HG02884 (cell line): ENCODE results near the gene SELENBP1.
A peak's percentile ranks its signal among the peaks of the same experiment; 100 is the strongest.
"Not testable (repeated sequence)": the region's sequence is repeated elsewhere in the genome, so short reads cannot be mapped to it uniquely, and the experiment has no call there.

ENCODE experiments used
- ATAC-seq: cut with Tn5 transposase; IDR thresholded peaks from one replicate; pipeline ENCODE4 v1.9.1; 2021; ENCODE audit warnings: mild to moderate bottlenecking, moderate library complexity; ENCODE audit not compliant: unreplicated experiment

The SELENBP1 gene

DNA sequence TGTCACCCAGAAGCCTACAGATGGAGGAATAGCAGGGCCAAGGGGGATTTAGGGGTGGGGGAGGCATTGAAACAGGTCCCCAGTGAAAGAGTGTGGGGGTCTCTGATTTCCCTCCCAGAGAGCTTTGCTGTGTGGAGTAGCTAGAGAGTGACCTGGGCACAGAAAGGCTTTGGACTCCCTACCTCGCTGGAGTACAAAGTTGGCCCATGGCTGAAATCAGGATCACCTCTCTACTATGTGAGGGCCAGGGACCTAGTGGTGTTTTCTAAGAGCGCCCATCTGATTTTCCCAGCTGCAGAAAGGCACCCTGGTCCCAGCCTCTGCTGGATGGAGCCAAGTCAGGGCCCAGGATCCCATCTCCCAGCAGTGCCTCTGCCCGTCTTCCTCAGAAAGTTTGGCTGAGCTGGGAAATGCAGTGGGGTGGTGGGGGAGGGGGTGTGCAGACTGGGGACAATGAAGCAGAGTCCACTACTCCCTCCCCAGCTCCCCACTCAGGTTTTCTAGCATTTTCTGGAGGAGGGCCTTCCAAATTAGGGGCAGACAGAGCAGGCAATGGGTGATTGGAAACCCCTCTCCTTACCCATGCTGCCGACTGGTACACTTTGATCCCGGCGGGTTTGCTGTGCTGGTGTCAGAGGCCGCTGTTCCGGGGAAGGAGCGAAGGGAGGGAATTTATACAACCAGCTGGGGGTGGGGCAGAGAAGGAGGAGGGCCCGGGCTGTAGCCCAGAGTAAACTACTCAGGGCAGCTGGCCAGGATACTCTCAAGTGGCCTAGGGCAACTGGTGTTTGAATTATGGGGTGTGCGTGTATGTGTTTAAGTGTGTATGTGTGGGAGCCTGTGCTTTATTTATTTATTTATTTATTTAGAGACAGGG, at the start of gene SELENBP1:
SELENBP1 (minus strand) TSS at position 648 of the 877 bp plus-strand sequence; CDS start at position 584, 64 bp downstream.
- ATAC-seq = no peak

DNA sequence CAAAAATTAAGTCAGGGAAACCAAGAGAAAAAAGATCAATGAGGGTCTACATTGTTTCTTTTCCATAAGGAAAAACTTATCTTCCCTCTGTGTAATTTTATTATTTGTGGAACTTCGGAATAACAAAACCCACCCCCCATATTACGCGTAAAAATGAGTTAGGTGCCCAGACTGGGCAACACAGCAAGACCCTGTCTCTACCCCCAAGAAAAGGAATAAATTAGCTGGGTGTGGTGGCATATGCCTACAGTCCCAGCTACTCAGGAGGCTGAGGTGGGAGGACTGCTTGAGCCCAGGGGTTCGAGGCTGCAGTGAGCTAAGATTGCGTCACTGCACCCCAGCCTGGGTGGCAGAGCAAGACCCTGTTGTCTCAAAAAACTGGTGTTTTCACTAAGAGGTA, 47.3 kb upstream of the SELENBP1 start:
- no peak for ATAC-seq

DNA sequence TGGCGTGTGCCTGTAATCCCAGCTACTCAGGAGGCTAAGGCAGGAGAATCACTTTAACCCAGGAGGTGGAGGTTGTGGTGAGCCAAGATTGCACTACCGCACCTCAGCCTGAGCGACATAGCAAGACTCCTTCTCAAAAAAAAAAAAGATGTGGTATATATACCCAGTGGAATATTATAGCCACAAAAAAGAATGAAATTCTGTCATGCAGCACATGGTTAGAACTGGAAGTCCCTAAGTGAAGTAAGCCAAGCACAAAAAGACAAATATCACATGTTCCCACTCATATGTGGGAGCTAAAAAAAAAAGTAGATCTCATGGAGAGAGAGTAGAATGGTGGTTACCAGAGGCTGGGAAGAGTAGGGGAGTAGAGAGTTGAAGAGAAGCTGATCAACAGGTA, 45.6 kb upstream of the SELENBP1 start:
- no peak for ATAC-seq

DNA sequence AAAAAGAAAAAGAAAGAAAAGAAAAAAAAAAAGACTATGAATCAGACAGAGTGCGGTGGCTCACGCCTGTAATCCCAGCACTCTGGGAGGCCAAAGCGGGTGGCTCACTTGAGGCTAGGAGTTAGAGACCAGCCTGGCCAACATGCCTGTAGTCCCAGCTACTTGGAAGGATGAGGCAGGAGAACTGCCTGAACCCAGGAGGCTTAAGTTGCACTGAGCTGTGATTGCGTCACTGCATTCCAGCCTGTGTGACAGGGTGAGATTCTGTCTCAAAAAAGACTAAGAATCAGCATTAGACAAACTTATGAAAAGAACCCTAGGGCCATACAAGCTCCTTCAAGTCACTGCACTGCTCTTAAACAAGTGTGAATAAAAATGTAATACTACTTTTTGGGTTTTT, 43.7 kb upstream of the SELENBP1 start:
- ATAC-seq = no peak

DNA sequence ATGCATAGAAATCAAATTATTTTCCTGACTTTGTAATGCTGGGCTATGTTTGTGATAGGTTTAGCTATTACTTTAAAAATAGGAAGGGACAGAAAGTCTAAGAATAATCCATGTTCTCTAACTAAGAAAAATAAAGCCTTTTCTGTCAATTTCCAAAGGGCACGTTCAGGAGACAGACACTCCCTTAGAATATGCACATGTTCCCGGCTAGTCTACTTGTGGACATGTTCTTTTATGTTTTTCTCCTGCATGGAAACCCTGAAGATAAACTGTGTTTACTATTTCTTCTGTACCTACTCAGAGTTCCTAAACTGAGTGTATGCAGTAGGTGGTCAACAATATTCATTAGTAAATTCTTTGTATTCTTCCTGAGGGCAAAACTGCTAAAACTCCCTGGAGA, 39.4 kb upstream of the SELENBP1 start:
- ATAC-seq = no peak

DNA sequence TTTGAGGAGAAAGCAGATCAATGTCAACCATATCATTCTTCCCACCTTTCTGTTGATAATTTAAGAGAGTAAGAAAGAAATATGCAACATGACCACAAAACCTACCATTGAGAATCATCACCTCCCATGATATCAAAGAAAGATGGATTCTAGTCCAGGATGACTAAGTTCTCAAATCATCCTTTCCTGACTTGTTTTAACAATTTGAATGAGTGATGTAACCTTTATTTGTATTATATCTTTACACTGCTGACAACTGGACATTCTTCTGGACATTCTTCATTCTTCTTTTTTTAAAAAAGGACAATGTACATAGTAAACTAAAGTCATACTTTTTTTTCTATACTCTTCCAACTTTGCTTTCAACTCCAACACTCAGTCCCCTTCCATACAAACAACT, 36.4 kb upstream of the SELENBP1 start:
- ATAC-seq = no peak

DNA sequence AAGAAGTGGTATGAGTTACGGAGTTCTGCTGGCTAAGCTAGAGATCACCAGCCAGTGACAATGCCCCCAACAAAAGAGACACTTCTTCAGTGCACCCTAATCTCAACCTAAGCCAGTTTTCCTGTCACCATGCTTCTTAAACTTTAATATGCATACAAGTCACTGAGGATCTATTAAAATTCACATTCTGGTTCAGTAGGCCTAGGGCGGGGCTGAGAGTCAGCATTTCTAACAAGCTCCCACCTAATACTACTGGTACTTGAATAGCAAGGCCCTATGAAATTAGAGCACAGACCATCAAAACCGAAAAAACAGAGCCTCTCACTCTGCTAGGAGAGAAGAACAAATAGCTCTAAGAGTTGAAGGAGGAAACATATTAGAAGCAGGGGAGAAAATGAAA, 34.8 kb upstream of the SELENBP1 start:
- no peak for ATAC-seq

DNA sequence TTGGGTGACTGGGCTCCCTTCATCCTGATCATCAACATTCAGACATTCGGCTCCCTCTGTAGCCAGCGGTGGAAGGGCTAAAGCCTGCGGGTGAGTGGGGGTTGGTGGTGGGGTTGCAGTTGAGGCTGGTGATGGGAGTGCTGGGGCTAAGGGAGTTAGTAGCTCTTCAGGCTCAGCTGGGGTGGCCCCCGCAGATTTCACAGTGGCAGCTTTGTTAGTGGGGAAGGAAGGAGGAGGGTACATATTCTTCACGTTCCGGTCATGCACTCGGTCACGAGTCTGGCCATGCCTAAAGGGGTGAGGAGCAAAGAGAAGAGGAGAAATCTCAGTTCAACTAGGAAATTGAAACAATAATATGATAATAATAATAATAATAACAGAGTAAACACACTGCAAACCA, 33.7 kb upstream of the SELENBP1 start:
- no peak for ATAC-seq

DNA sequence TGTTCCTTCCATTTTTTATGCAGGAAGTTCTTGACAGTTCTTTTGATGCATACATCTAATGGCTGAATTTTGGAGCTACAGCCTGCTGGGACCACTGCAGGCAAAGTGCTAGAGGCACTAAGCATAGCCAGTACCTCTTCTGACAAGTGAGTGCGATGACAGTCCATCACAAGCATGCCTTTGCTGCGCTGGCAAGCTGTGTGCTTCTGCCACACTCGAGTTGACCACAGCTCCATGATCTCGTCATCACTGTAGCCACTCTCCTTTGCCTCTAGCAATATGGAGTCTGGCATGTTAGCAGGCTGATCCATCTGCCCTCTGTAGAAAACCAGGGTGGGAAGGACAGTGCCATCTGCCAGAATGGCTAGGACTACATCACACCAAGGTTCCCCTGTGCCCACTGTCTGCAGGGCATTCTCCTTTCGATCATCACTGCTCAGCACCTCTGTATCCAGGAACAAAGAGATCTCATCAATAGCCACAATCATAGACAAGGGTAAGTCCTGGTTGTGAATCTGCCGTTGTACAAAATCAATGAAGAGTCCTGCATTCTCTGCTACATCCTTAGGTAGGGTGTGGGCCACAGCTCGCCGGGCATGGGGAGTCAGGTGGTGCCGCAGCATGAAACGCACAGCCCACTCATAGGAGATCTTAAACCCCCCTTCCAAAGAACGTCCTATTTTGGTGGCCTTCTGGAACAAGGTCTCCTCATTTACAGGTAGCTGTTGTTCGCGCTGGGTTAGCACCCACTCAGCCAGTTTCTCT, 32.9 kb upstream of the SELENBP1 start:
- ATAC-seq = no peak

DNA sequence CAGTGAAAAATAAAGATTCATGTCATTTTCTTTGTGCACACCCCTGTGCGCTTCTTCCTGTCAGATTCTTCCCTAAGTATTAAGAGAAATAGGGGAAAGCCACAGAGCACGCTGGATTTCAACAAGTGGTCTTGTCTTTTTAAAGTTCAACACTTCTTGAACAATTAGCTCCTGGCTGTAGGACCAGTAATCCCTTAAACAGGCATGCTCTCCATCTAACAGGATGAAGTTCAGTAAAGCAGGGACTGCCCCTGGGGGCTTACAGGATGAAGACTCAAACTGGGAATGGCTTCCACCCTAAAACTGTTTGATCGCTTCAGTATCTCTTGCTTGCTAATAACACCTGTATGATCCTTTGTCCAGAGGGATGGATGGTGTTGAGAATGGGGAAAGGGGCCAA, 31.1 kb upstream of the SELENBP1 start:
- ATAC-seq = no peak

DNA sequence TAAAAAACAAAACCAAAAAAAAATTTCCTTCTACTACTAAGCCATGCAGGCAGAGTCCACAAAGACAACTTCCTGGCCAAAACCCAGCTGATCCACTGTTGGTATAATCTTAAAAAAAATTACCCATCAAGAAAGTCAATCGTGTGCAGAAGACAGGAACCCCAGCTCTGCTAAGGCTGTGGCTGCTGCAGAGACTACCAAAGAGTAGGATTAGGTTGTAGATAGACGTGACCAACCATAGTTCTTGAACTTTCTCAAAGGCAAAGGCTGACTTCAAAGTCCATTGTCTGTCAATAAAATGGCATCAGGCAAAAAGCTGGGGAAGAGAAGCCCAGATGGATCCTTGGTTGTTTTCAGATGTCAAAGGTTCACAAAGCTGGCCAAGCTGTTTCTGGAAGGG, 30.3 kb upstream of the SELENBP1 start:
- no peak for ATAC-seq

DNA sequence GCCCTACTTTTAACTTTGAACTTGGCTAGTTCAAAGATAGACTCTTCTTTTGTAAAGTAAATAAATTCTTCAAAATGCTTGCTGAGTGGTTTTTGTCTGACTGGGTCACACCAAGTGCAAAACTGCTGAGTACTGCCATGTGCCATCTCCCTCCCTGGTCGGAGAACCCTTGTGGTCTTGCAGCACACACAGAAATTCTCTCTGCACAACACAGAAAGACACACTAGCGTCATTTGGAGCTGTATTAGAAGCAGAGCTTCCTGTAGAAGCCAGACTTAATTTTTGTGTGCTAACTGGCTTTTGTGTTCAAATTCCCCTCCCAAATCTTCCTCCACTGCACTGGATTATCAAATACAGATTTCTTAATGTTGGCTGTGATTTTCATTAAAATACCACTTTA, 29.4 kb upstream of the SELENBP1 start:
- no peak for ATAC-seq

DNA sequence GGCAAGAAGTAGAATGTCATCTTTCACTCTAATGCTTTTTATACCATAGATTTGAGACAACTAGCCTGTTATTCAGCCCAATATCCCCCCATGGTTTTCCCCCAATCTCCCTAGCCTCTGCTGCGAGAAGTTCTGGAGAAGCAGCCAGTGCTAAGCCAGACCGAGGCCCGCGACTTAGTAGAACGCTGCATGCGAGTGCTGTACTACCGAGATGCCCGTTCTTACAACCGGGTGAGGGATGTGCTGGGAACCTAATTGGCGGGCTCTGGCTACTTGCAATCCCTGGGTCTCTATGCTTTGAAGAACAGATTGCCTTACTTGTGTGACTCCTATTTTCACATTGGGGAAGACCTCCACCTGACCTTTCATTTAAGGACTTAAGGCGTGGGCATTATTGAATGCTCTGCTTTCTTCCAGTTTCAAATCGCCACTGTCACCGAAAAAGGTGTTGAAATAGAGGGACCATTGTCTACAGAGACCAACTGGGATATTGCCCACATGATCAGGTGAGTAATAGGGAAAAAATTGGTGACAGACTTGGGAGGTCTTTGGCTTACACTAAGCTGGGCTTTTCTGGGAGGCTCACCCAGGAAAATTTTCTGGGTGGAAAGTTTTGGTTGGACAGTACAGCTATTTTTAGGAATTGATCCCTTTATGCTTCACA, 28.8 kb upstream of the SELENBP1 start:
- no peak for ATAC-seq

DNA sequence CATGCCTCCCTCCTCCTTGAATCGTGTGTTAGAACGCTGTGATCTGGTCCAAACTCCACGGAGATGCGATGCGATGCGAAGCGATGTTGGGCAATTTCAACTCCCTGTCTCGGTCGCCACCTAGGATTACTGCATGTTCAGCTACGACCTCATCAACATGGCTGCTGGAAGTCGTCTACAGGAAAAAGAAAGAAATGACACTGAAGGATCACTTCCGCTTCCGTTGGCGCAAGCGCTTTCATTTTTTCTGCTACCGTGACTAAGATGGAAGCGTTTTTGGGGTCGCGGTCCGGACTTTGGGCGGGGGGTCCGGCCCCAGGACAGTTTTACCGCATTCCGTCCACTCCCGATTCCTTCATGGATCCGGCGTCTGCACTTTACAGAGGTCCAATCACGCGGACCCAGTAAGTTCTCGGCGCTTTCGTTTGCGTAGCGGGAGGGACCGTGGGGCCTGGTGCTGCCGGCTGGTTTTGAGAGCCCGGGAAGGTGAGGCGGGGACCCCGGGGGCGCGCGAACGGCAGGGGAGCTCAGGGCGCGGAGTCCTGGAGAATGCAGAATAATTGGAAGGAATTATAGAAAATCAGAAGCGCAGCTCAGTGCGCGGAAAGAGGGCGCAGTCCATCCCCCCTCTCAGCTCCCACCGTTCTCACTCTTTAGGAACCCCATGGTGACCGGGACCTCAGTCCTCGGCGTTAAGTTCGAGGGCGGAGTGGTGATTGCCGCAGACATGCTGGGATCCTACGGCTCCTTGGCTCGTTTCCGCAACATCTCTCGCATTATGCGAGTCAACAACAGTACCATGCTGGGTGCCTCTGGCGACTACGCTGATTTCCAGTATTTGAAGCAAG, 27.0 kb upstream of the SELENBP1 start, which contains the start of gene PSMB4:
PSMB4 (plus strand) TSS at position 250 of the 848 bp plus-strand sequence; CDS start at position 265, 15 bp downstream.
- peak; percentile 72 for ATAC-seq

DNA sequence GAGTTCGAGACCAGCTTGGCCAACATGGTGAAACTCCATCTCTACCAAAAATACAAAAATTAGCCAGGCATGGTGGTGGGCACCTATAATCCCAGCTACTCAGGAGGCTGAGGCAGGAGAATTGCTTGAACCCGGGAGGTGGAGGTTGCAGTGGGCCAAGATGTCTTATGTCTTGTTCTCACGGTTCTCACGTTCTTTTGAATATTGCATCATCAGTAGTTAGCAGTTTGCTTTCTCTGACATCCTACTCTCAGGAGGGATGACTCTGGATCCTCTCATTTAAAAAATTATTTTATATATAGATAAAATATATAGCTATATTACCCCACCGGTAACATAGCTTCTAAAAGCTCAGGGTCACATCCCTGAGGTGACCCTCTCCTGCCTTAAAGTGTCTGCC, 23.8 kb upstream of the SELENBP1 start:
- not testable (repeated sequence) for ATAC-seq

DNA sequence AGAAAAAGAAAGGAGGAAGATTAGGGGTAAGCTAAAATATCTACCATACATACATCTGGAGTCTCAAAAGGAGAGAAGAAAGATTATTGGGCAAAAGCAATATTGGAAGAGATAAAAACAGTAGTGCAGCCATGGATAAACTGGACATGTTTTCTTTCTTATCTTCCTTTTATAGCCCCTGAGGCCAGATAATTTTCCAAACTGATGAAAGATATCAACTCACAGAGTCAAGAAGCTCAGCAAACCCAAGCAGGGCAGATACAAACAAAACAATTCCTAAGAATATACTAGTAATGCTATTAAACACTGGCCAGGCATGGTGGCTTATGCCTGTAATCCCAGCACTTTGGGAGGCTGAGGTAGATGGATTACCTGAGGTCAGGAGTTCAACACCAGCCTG, 21.1 kb upstream of the SELENBP1 start:
- no peak for ATAC-seq

DNA sequence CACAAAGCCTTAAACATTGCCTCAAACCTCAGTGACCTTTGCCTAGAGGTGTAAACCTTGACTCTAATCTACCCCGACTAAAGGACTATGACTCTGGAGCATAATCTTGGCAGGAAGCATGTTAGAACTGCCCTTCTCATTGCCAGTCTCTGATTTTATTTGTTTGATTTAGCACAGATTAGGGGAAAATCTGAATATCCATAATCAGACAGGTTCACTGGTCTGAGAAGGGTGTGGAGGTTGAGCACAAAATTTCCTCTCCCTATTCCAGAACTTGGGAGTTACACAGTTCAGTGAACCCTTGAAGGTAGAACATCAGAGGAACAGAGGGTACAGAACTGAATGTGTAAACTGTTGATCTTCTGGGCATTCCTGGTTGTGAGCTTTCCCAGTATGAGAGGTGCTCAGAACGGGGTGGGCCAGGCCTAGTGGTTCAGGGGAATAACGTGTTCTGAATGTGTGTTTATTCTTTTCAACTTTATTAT, 18.6 kb upstream of the SELENBP1 start:
- ATAC-seq = no peak

DNA sequence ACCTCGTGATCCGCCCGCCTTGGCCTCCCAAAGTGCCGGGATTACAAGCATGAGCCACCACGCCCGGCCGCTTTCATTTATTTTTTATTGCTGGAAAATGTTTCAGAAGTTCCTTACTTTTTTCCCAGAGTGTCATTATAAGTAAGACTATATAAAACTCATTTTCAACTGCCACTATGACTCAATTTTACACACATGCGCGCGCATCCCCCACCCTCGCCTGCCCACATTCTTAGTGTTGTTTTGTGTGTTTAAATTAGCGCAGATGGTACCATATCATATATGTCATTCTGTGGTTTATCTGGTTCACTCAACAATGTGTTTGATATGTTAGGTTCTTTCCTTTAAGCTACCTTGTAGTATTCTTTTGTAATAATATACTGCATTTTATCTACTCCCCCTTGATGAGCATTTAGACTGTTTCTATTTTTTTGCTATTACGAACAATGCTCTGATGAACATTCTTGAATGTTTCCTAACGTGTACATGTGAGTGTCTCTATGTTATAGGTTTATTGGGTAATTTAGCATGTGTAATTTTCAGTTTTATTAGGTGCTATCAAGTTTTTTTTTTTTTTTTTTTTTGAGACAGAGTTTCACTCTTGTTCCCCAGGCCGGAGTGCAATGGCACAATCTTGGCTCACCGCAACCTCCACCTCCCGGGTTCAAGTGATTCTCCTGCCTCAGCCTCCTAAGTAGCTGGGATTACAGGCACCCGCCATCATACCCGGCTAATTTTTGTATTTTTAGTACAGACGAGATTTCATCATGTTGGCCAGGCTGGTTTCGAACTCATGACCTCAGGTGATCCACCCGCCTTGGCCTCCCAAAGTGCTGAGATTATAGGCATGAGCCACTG, 17.9 kb upstream of the SELENBP1 start:
- not testable (repeated sequence) for ATAC-seq

DNA sequence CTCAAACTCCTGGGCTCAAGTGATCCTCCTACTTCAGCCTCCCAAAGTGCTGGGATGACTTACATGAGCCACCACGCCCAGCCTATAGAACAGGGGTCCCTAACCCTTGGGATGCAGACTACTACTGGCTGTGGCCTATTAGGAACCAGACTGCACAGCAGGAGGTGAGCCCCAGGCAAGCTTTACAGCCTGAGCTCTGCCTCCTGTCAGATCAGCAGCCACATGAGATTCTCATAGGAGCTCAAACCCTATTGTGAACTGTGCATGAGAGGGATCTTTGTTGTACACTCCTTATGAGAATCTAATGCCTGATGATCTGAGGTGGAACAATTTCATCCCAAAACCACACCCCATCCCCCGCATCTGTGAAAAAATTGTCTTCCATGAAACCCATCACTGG, 13.5 kb upstream of the SELENBP1 start:
- no peak for ATAC-seq
